ENCODE results near the gene HID1. TPM values are rescaled to one million over a fixed set of nuclear protein-coding genes. Genes with fewer than 3 reads are reported as not detected.
"Not testable (repeated sequence)": the region's sequence is repeated elsewhere in the genome, so short reads cannot be mapped to it uniquely, and the experiment has no call there.

Gene HID1
- total RNA-seq, 2 donors from 2014 or later, result 1.6 to 2.8 TPM

DNA sequence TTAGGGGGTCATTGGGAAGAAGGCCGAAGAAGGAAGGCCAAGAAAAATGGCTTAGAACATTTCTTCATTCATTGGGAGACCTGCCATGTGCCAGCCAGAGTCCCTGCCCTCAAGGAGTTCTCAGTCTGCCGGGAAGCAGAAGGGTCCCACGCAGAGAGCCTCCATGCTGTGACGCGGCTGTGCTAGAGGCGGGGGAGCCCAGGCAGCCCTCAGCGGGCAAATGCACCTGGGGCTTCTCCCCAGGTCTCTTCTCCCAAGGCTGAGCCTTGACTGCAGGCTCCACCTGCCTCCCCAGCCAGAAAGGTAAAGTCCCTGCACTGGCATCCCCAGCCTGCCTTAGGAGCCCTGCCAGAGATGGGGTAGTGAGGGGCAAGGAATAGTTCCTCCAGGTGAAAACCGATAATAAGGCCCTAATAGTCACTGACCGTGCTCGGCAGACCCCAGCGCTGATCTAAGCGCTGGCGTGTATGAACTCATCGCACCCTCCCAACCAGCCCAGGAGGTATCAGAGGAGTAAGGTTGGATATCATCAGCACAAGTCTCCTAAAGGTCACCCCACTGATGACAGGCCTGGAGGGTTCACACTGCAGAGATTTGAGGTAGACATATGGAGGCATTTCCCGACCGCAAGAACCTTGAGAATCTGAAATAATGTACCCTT lies 8.9 kb upstream of the HID1 start:
- ATAC-seq (peak; percentile 1 to 76), DNase-seq (ENCODE audit: low spot score in 2 of 2) (no peak)
- peak overlapping the region in 1 of 2 donors; percentile 64 for H3K27ac Mint-ChIP-seq
- no peaks in the 10 kb centered on the region for H3K9me3 Mint-ChIP-seq
- no peaks in the 10 kb centered on the region for H3K36me3 Mint-ChIP-seq

DNA sequence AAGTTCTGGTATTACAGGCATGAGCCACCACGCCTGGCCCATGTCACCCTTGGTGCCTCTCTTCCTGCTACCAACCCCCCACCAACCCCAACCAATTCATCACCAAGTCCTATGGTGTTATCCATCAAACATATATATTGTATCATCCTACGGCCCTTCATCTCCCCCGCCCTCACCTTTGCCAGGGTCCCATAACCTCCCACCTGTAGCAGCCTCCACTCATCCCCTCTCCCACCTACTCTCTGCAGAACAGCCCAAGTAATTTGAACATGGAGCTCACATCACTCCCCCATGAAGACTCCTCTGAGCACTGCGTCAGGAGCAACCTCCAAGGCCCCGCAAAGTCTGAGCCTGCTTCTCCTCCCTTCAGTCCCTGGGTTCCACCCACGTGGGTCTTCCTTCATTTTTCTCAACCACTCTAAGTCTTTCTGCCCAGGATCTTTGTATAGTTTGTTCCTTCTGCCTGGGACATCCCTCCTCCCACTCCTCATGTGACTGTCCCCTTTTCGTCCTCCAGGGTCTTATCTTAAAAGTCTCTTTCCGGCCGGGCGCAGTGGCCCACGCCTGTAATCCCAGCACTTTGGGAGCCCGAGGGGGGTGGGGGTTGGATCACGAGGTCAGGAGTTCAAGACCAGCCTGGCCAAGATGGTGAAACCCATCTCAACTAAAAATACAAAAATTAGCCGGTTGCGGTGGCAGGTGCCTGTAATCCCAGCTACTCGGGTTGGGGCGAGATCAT lies 7.0 kb upstream of the HID1 start:
- H3K36me3 Mint-ChIP-seq, result no peaks in the 10 kb centered on the region
- no peaks in the 10 kb centered on the region for H3K9me3 Mint-ChIP-seq
- no peak for DNase-seq (ENCODE audit: low spot score in 2 of 2)
- no peak overlapping the region for H3K27ac Mint-ChIP-seq
- ATAC-seq, result no peak

DNA sequence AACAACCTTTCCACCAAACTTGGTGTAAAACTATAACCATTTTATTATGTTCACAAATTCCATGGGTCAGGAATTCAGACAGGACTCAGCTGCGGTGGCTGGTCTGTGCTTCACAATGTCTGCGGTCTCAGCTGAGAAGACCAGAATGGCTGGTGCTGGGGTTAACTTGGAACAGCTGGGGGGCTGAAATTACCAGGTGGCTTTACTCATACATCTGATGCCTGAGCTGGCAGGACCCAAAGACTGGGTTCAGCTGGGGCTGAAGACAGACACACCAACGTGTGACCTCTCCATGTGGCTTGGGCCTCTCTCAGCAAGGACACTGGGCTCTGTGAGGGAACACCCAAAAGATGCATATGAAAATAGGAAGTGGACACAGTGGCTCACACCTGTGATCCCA lies 5.7 kb upstream of the HID1 start:
- H3K36me3 Mint-ChIP-seq, result no peaks in the 10 kb centered on the region
- H3K9me3 Mint-ChIP-seq, result no peaks in the 10 kb centered on the region
- no peak for DNase-seq (ENCODE audit: low spot score in 2 of 2)
- no peak for ATAC-seq
- H3K27ac Mint-ChIP-seq, result no peak overlapping the region

DNA sequence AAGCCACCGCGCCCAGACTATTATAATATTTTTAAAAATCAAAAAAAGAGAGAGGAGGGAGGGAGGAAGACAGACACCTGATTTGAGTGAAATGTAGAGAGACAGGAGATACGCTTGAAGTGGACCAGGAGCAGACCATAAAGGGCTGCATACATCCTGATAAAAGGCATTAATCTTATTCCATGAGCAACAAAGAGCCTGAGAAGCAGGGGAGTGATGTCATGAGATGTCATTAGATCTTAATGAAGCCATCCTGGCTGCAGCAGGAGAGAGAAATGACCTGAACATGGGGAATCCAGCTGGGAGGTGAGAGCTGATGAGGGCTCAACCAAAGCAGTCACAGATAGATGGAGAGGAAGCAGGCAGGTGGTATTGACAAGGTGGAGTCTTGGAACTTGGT lies 5.2 kb upstream of the HID1 start:
- H3K27ac Mint-ChIP-seq, result no peak overlapping the region
- DNase-seq (ENCODE audit: low spot score in 2 of 2) (no peak), ATAC-seq (no peak)
- no peaks in the 10 kb centered on the region for H3K9me3 Mint-ChIP-seq
- H3K36me3 Mint-ChIP-seq, result no peaks in the 10 kb centered on the region

DNA sequence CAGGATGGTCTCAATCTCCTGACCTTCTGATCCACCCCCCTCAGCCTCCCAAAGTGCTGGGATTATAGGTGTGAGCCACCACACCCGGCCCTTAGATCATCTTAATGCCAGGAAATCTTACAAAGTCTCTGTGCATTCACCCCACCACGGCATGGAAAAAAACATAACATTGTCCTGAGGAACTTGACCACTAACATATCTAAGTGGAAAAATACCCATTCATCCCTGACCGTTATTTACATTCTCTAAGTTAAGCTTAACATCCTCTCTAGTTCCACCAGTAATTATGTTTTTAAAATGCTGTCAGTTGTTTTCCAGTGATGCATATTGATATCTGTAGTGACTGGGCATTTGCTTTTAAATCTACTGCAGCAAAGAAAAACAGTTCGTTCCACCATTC lies 3.4 kb upstream of the HID1 start:
- ATAC-seq (no peak), DNase-seq (ENCODE audit: low spot score in 2 of 2) (no peak)
- H3K36me3 Mint-ChIP-seq, result no peaks in the 10 kb centered on the region
- no peak overlapping the region for H3K27ac Mint-ChIP-seq
- no peaks in the 10 kb centered on the region for H3K9me3 Mint-ChIP-seq

DNA sequence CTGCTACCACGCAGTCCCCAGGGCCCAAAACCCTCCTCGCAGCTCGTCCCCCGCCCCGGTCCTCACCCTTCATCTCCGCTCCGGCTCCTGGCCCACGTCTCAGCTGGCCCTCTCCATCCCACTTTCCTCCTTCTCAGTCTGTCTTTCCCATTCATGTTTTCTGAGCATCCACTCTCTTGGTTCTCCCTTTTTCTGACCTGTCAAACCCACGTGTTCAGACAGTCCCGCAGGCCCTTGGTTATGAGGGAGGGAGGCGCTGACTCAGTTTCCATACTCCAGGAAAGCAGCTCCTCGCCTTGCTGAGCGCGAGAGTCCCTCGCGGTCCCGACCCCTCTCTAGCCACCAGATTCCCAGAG lies 392 bp upstream of the HID1 start:
- DNase-seq (ENCODE audit: low spot score in 2 of 2), result no peak
- Mint-ChIP-seq H3K9me3 (no peaks in the 10 kb centered on the region), H3K27ac (no peak overlapping the region), H3K36me3 (no peaks in the 10 kb centered on the region)
- no peak for ATAC-seq

DNA sequence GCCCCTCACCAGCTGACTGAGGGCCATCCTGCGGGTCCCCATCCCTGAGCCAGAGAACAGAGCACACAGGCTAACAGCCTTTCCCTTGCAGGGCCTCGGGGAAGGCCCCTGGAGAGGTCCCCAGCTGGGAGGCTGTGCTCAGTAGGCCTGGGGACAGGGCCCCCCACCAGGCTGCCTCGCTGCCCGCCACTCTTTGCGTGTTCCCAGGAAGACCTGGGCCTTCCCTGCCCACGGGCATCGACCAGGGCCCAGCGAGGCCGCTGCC lies 785 bp downstream of the HID1 start:
- ATAC-seq, result no peak
- H3K27ac Mint-ChIP-seq, result no peak overlapping the region
- H3K9me3 Mint-ChIP-seq, result no peaks in the 10 kb centered on the region
- no peak for DNase-seq (ENCODE audit: low spot score in 2 of 2)
- no peaks in the 10 kb centered on the region for H3K36me3 Mint-ChIP-seq

DNA sequence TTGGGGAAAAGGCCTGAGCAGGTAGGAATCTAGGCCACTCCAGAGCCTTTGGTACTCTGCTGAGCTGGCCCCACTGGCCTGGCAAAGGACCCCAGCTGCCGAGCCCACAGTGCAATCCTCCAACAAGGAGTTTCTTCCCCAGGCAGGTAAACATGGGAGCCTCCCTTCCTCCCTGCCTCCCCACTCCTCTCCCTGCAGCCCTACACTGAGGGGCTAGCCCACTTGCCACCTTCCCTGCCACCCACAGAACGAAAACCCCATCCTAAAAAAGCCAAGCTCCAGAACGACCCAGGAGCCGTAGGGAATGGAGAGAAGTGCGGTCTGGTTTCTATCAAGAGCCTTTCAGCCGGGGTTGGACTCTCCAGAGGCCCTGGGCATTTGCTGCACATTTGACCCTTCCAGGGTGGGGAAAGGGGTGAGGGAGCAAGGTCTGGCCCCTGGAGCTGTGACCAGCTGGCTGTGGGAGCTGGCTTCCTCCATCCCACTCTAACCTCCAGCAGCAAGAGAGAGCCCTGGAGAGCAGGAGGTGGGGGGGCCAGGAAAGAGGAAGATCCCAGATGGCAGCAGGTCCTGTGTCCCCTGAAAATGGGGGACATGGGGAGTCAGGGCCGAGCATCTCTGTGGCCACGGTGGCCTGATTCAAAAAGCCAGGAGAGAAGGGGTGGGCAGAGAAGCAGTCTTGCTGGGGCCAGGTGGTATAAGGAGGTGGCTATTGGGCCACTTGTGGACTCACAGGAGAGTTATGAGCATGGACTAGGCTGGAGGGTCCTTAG lies 1.3 kb downstream of the HID1 start:
- H3K36me3 Mint-ChIP-seq, result no peaks in the 10 kb centered on the region
- no peak for ATAC-seq
- no peaks in the 10 kb centered on the region for H3K9me3 Mint-ChIP-seq
- DNase-seq (ENCODE audit: low spot score in 2 of 2), result no peak
- H3K27ac Mint-ChIP-seq, result no peak overlapping the region

DNA sequence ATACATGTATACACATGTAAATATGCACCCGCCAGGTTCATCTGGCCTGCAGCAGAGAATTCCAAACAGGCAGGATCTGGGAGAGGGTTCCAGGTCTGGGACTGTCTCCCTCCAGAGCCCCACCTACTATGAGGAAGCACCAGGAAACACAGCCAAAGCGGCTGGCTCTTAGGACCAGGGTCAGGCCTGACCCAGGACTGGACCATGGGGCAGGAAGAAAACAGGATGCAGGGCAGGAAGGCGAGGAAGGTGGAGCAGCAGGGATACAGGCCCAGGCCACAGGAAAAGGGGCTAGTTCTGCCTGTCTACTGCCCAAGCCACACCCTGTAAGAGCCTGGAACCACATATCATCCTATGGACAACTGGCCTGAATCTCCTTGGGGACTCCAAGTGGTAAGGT lies 2.2 kb downstream of the HID1 start:
- DNase-seq (ENCODE audit: low spot score in 2 of 2), result no peak
- ATAC-seq, result no peak
- H3K36me3 Mint-ChIP-seq, result no peaks in the 10 kb centered on the region
- H3K9me3 Mint-ChIP-seq, result no peaks in the 10 kb centered on the region
- no peak overlapping the region for H3K27ac Mint-ChIP-seq

DNA sequence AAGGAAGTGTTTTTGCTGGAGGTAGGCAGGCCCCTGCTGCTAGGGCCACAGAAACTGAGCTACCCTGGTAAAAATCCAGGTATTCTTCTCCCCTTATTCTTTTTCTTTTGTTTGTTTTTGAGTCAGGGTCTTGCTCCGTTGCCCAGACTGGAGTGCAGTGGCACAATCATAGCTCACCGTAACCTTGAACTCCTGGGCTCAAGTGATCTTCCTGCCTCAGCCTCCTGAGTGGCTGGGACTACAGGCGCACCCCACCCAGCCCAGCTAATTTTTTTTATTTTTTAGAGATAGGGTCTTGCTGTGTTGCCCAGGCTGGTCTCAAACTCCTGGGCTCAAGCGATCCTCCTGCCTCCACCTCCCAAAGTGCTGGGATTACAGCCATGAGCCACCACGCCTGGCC lies 3.1 kb downstream of the HID1 start:
- H3K36me3 Mint-ChIP-seq; ATAC-seq; H3K9me3 Mint-ChIP-seq; DNase-seq (ENCODE audit: low spot score in 2 of 2); H3K27ac Mint-ChIP-seq: not testable (repeated sequence)

DNA sequence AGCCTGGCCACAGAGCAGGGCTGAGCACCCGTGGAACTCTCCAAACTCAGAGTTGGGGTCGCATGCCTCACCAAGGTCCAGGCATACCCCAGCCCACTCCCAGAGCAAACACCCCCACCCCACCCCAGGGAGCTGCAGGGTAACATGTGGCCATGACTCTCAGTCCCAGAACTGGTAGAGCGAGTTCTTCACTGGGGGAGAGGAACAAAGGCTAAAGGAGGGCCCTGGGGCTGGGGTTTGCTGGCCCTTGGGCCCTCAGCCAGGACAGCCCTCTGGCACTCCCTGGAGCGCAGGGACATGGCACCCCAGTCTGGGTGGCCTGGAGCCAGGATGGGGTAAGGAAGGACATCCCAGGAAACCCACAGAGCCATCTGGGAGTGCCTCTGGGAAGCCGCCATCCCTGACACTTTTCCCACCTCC lies 4.2 kb downstream of the HID1 start:
- H3K27ac Mint-ChIP-seq, result no peak overlapping the region
- no peaks in the 10 kb centered on the region for H3K9me3 Mint-ChIP-seq
- no peak for ATAC-seq
- no peaks in the 10 kb centered on the region for H3K36me3 Mint-ChIP-seq
- no peak for DNase-seq (ENCODE audit: low spot score in 2 of 2)

DNA sequence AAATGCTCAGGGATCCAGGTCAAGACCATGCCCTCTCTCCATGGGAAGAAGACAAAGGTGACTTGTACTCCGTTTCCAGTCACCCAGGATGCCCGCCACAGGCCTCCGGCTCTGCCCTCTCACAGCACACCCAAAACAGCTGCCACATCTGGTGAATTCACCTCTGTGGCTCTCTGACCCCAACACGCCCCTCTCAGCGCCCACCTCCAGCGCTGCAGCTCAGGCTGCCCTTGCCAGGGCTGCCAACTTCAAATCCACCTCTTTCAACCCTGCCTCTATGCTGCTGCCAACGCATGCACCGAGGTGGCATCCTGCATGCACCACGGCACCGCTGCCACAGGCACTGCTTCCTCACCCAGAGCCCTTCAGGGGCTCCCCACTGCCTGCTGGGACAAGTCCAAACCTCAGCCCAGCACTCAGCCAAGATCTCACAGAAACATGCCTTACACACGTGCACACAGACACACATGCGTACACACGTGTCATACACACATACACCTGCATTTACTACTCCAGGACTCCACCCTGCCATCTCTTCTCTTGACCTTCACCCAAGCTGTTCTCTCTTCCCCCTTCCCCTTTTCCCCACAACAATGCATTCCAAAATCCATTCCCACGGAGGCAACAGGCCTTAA lies 7.5 kb downstream of the HID1 start:
- H3K9me3 Mint-ChIP-seq, result no peaks in the 10 kb centered on the region
- DNase-seq (ENCODE audit: low spot score in 2 of 2) (no peak), ATAC-seq (no peak)
- H3K36me3 Mint-ChIP-seq, result no peaks in the 10 kb centered on the region
- H3K27ac Mint-ChIP-seq, result no peak overlapping the region

DNA sequence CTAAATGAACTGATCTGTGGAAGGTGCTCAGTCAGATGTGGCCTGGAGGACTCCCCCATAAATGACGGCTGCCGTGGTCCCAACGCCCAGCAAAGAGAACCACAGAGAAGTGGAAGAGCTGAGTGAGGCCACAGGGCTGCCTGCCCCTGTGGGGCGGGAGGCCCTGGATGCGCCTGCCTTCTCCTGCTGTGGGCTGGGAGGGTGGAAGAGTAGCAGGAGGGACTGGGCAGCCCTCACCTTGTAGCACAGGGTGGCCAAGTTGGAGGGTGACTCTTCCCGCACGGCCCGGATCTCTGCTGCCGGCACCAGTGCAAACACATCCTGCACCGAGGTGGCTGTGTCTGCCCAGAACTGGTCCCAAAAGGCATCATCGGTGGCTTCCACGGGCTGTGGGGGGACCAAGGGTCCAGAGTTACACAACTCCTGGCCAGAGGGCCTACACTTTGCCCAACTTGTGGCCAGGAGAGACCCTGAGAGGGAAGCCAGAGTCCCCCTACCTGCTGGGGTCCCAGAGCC lies 8.3 kb downstream of the HID1 start:
- Mint-ChIP-seq H3K27ac (no peak overlapping the region), H3K36me3 (no peaks in the 10 kb centered on the region), H3K9me3 (no peaks in the 10 kb centered on the region)
- ATAC-seq, result no peak
- no peak for DNase-seq (ENCODE audit: low spot score in 2 of 2)

DNA sequence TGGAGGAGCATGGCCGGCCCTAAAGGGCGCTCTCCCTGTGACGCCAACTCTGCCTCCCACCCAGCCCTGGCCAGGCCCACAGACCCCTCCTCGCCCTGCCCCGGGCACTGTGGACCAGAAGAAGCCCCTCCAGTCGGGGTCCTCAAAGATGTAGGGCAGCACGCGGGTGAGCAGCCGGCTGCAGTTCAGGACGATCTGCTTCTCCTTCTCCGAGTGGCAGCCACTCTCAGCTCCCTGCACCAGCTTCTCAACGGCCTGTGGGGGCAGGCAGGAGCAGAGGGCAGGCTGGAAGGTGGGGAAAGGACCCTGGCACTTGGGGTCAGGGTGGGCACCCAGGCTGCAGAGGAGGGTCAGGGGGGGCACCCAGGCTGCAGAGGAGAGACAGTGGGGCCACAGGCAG lies 8.9 kb downstream of the HID1 start:
- peak overlapping the region in 1 of 2 donors; percentile 50 for H3K27ac Mint-ChIP-seq
- H3K9me3 Mint-ChIP-seq, result no peaks in the 10 kb centered on the region
- H3K36me3 Mint-ChIP-seq, result no peaks in the 10 kb centered on the region
- ATAC-seq, result no peak
- DNase-seq (ENCODE audit: low spot score in 2 of 2), result no peak

DNA sequence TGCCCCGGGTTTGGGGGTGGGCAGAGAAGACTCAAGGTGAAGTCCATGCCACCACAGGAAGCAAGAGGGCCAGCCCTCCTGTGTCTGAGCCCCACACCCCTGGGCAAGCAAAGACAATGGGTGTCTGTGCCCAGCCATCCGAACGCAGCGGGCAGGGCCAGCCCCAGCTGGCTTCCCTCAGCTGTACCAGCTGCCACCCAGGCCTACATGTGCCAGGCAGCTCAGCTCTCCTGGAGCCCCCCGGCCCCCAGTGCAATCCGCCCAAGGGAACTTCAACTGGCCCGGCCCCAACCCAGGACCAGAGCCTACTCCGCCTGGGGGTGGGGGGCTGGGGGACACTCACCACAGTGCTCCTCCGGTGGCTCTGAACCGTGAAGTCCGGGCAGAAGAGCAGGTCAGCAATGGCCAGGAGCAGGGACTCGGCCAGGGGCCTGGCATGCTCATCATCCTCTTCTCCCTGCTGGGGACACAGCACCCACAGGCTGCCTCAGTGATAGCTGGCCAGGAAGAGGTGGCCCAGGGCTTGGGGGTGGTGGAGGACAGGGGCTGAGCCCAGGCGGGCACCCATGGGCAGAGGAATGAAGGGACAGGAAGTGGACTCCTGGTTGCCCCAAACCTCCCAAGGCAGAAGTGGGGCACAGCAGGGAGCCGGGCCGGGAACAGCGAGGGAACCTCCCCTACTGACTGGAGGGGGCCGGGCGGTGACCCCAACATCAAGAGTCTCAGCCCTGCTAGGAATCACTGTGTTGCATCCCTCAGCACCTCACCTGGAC lies 9.8 kb downstream of the HID1 start:
- ATAC-seq (no peak), DNase-seq (ENCODE audit: low spot score in 2 of 2) (no peak)
- no peak overlapping the region for H3K27ac Mint-ChIP-seq
- no peaks in the 10 kb centered on the region for H3K36me3 Mint-ChIP-seq
- no peaks in the 10 kb centered on the region for H3K9me3 Mint-ChIP-seq

DNA sequence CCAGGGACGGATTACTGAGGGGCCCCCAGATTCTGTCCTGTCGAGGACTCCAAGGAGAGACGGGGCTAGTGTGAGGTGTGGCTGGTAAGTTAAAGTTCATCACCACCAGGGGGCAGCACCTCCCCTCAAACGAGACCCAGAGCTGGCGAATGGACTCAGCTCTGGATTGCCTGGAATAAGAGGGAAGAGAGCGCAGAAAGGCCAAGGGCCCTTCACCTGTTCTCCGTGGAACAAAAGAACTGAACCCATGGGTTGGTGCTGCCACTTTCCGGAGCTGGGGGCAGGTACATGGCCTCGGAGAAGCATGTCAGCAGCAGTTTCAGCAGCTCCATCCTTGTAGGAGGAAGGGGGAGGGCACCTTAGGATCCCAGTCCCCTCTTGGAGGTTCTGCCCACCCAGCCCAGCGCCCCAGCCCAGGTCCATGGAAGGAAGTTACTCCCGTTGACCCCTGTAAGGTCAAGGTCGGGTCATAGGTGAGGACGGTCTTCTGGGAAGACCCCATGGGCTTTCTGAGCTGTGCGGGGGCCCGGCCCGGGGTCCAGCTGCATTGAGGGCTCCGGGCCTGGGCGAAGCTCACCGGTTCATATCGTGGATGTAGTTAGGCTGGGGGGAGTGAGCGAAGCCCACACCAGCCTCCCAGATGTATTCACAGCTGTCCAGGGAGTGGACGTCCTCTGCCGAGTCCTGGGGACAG lies 10.8 kb downstream of the HID1 start:
- no peaks in the 10 kb centered on the region for H3K36me3 Mint-ChIP-seq
- no peaks in the 10 kb centered on the region for H3K9me3 Mint-ChIP-seq
- peak; percentile 75 to 88 for ATAC-seq
- DNase-seq (ENCODE audit: low spot score in 2 of 2), result peak; percentile 84 to 90
- no peak overlapping the region for H3K27ac Mint-ChIP-seq
